WTC11 (cell line): ENCODE data around the gene PTN. TPM values are rescaled to one million over a fixed set of nuclear protein-coding genes. Genes with fewer than 3 reads are reported as not detected.
A peak's percentile ranks its signal among the peaks of the same experiment; 100 is the strongest.

ENCODE experiments used
- ATAC-seq: fragments of 200-7000 bp; cut with Tn5 transposase; 2 replicates; pipeline ENCODE4 v1.10.0; 2021; ENCODE audit warnings: mild to moderate bottlenecking, moderate library complexity
- CTCF ChIA-PET: fragments of 300-600 bp; sonication (Branson Sonifier 250); formaldehyde crosslinking; loops from one replicate; lab custom pipeline; 2021; ENCODE audit warnings: antibody characterized with exemption; lab: Charles Lee
- POLR2A ChIA-PET: fragments of 350-600 bp; sonication (Branson Sonifier 250); formaldehyde crosslinking; loops from one replicate; lab custom pipeline; 2021; ENCODE audit warnings: antibody characterized with exemption; lab: Charles Lee
- DNase-seq: peaks from one replicate; pipeline ENCODE4 v3.0.0; 2021; ENCODE audit warnings: low spot score
- H3K27ac Mint-ChIP-seq: 2 replicates; pipeline ENCODE4 v1.8.0; 2021; ENCODE audit warnings: mixed read lengths
- H3K27me3 Mint-ChIP-seq: 2 replicates; pipeline ENCODE4 v1.8.0; 2021; ENCODE audit warnings: low read depth, mild to moderate bottlenecking, moderate library complexity, mixed read lengths
- H3K36me3 Mint-ChIP-seq: 2 replicates; pipeline ENCODE4 v1.8.0; 2021; ENCODE audit warnings: mixed read lengths
- H3K4me1 Mint-ChIP-seq: 2 replicates; pipeline ENCODE4 v1.8.0; 2022; ENCODE audit warnings: mixed read lengths
- H3K4me3 Mint-ChIP-seq: 2 replicates; pipeline ENCODE4 v1.8.0; 2021; ENCODE audit warnings: mild to moderate bottlenecking, moderate library complexity, mixed read lengths
- H3K9me3 Mint-ChIP-seq: 2 replicates; pipeline ENCODE4 v1.8.0; 2021; ENCODE audit warnings: mixed read lengths
- CBFB ChIP-seq: sonication (generic); formaldehyde crosslinking; IDR thresholded peaks from 2 replicates; pipeline ENCODE4 v1.8.1; 2022; ENCODE audit warnings: mild to moderate bottlenecking, low read depth, missing genetic modification reagents
- CREB1 ChIP-seq: sonication (generic); formaldehyde crosslinking; IDR thresholded peaks from 2 replicates; pipeline ENCODE4 v1.8.0; 2023; ENCODE audit warnings: mild to moderate bottlenecking, missing genetic modification reagents
- CREM ChIP-seq: sonication (generic); formaldehyde crosslinking; IDR thresholded peaks from 2 replicates; pipeline ENCODE4 v1.8.1; 2022; ENCODE audit warnings: mild to moderate bottlenecking, missing genetic modification reagents, moderate library complexity
- ETV6 ChIP-seq: sonication (generic); formaldehyde crosslinking; IDR thresholded peaks from 2 replicates; pipeline ENCODE4 v1.8.1; 2022; ENCODE audit warnings: mild to moderate bottlenecking, missing genetic modification reagents
- FOXK1 ChIP-seq: sonication (generic); formaldehyde crosslinking; IDR thresholded peaks from 2 replicates; pipeline ENCODE4 v1.8.0; 2022; ENCODE audit warnings: mild to moderate bottlenecking, moderate library complexity, missing genetic modification reagents
- JAZF1 ChIP-seq: fragments of 250-450 bp; sonication (Bioruptor Pico); IDR thresholded peaks from 2 replicates; pipeline ENCODE4 v1.9.0; 2021; ENCODE audit warnings: moderate library complexity, mild to moderate bottlenecking, inconsistent platforms
- MXD4 ChIP-seq: fragments of 250-450 bp; sonication (Bioruptor Pico); IDR thresholded peaks from 2 replicates; pipeline ENCODE4 v1.8.0; 2021; ENCODE audit warnings: mild to moderate bottlenecking, moderate library complexity, borderline replicate concordance
- NR1H2 ChIP-seq: sonication (generic); formaldehyde crosslinking; IDR thresholded peaks from 2 replicates; pipeline ENCODE4 v1.9.0; 2021; ENCODE audit warnings: mild to moderate bottlenecking, moderate library complexity, missing genetic modification reagents
- NR3C1 ChIP-seq: sonication (generic); formaldehyde crosslinking; conservative IDR thresholded peaks from 2 replicates; pipeline ENCODE4 v1.8.1; 2023; ENCODE audit warnings: low read depth, mild to moderate bottlenecking, missing genetic modification reagents
- OVOL2 ChIP-seq: fragments of 250-450 bp; sonication (Bioruptor Pico); IDR thresholded peaks from 2 replicates; pipeline ENCODE4 v1.9.0; 2021; ENCODE audit warnings: mild to moderate bottlenecking, borderline replicate concordance
- ZNF263 ChIP-seq: sonication (generic); formaldehyde crosslinking; IDR thresholded peaks from 2 replicates; pipeline ENCODE4 v1.8.1; 2022; ENCODE audit warnings: low read depth, mild to moderate bottlenecking, moderate library complexity, missing genetic modification reagents
- total RNA-seq: library from RNA; stranded (reverse); gene quantifications from 3 replicates; pipeline ENCODE4 v1.2.3, GENCODE V29; 2021
- TF ChIP-seq, protein P1 (sequence below): fragments of 200-600 bp; IDR thresholded peaks from 2 replicates; pipeline ENCODE4 v1.8.0; 2022; ENCODE audit warnings: antibody characterized with exemption
- TF ChIP-seq, protein P2 (sequence below): sonication (generic); formaldehyde crosslinking; IDR thresholded peaks from 2 replicates; pipeline ENCODE4 v1.8.0; 2022; ENCODE audit warnings: mild to moderate bottlenecking, missing genetic modification reagents
- TF ChIP-seq, protein P3 (sequence below): sonication (generic); formaldehyde crosslinking; IDR thresholded peaks from 2 replicates; pipeline ENCODE4 v1.8.1; 2023; ENCODE audit warnings: mild to moderate bottlenecking, missing genetic modification reagents, borderline replicate concordance
- TF ChIP-seq, protein P4 (sequence below): sonication (generic); formaldehyde crosslinking; IDR thresholded peaks from 2 replicates; pipeline ENCODE4 v1.8.0; 2022; ENCODE audit warnings: missing genetic modification reagents
- TF ChIP-seq, protein P5 (sequence below): sonication (generic); formaldehyde crosslinking; IDR thresholded peaks from 2 replicates; pipeline ENCODE4 v1.8.1; 2022; ENCODE audit warnings: mild to moderate bottlenecking, missing genetic modification reagents, moderate library complexity, borderline replicate concordance
- TF ChIP-seq, protein P6 (sequence below): sonication (generic); formaldehyde crosslinking; IDR thresholded peaks from 2 replicates; pipeline ENCODE4 v1.8.1; 2023; ENCODE audit warnings: mild to moderate bottlenecking, missing genetic modification reagents, moderate library complexity

PTN gene
- total RNA-seq, 1 experiment from 2014 or later, result 18.9 TPM

DNA sequence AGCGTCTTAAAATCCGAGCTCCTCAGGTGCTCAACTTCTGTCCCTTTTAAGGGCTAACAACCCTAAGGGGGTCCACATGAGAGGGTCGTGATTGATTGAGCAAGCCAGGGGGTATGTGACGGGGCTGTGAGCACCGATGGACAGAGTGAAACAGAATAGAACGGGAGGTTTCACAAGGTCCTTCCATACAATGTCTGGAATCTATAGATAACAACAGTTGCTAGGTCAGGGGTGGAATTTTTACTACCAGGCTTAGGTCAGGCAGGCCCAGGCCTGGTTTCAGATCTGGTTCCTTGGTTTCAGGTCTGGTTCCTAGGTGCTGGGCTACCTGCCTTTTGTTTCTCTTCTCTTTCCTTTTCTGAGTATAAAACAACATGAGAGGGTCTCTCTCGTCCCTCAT, 80.9 kb downstream of the PTN start:
- POLR2A ChIA-PET, result no interaction called here
- TF ChIP-seq, protein P1, sequence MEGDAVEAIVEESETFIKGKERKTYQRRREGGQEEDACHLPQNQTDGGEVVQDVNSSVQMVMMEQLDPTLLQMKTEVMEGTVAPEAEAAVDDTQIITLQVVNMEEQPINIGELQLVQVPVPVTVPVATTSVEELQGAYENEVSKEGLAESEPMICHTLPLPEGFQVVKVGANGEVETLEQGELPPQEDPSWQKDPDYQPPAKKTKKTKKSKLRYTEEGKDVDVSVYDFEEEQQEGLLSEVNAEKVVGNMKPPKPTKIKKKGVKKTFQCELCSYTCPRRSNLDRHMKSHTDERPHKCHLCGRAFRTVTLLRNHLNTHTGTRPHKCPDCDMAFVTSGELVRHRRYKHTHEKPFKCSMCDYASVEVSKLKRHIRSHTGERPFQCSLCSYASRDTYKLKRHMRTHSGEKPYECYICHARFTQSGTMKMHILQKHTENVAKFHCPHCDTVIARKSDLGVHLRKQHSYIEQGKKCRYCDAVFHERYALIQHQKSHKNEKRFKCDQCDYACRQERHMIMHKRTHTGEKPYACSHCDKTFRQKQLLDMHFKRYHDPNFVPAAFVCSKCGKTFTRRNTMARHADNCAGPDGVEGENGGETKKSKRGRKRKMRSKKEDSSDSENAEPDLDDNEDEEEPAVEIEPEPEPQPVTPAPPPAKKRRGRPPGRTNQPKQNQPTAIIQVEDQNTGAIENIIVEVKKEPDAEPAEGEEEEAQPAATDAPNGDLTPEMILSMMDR, result no peak
- TF ChIP-seq NR3C1 (CRISPR knock-in tag) (no peak), JAZF1 (CRISPR knock-in tag) (no peak), OVOL2 (CRISPR knock-in tag) (no peak), NR1H2 (CRISPR knock-in tag) (no peak), MXD4 (CRISPR knock-in tag) (no peak), CREB1 (CRISPR knock-in tag) (no peak), ZNF263 (CRISPR knock-in tag) (no peak)
- TF ChIP-seq, protein P2, sequence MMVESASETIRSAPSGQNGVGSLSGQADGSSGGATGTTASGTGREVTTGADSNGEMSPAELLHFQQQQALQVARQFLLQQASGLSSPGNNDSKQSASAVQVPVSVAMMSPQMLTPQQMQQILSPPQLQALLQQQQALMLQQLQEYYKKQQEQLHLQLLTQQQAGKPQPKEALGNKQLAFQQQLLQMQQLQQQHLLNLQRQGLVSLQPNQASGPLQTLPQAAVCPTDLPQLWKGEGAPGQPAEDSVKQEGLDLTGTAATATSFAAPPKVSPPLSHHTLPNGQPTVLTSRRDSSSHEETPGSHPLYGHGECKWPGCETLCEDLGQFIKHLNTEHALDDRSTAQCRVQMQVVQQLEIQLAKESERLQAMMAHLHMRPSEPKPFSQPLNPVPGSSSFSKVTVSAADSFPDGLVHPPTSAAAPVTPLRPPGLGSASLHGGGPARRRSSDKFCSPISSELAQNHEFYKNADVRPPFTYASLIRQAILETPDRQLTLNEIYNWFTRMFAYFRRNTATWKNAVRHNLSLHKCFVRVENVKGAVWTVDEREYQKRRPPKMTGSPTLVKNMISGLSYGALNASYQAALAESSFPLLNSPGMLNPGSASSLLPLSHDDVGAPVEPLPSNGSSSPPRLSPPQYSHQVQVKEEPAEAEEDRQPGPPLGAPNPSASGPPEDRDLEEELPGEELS (CRISPR knock-in tag), result no peak
- TF ChIP-seq, protein P3, sequence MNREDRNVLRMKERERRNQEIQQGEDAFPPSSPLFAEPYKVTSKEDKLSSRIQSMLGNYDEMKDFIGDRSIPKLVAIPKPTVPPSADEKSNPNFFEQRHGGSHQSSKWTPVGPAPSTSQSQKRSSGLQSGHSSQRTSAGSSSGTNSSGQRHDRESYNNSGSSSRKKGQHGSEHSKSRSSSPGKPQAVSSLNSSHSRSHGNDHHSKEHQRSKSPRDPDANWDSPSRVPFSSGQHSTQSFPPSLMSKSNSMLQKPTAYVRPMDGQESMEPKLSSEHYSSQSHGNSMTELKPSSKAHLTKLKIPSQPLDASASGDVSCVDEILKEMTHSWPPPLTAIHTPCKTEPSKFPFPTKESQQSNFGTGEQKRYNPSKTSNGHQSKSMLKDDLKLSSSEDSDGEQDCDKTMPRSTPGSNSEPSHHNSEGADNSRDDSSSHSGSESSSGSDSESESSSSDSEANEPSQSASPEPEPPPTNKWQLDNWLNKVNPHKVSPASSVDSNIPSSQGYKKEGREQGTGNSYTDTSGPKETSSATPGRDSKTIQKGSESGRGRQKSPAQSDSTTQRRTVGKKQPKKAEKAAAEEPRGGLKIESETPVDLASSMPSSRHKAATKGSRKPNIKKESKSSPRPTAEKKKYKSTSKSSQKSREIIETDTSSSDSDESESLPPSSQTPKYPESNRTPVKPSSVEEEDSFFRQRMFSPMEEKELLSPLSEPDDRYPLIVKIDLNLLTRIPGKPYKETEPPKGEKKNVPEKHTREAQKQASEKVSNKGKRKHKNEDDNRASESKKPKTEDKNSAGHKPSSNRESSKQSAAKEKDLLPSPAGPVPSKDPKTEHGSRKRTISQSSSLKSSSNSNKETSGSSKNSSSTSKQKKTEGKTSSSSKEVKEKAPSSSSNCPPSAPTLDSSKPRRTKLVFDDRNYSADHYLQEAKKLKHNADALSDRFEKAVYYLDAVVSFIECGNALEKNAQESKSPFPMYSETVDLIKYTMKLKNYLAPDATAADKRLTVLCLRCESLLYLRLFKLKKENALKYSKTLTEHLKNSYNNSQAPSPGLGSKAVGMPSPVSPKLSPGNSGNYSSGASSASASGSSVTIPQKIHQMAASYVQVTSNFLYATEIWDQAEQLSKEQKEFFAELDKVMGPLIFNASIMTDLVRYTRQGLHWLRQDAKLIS (CRISPR knock-in tag), result no peak
- ATAC-seq, result no peak
- Mint-ChIP-seq H3K4me3 (no peak overlapping the region), H3K4me1 (peaks cover 48% of the 10 kb centered on the region), H3K9me3 (peaks cover 17% of the 10 kb centered on the region), H3K27me3 (no peaks in the 10 kb centered on the region), H3K36me3 (peaks cover 11% of the 10 kb centered on the region), H3K27ac (no peak overlapping the region)
- CTCF ChIA-PET, result no interaction called here
- no peak for DNase-seq

DNA sequence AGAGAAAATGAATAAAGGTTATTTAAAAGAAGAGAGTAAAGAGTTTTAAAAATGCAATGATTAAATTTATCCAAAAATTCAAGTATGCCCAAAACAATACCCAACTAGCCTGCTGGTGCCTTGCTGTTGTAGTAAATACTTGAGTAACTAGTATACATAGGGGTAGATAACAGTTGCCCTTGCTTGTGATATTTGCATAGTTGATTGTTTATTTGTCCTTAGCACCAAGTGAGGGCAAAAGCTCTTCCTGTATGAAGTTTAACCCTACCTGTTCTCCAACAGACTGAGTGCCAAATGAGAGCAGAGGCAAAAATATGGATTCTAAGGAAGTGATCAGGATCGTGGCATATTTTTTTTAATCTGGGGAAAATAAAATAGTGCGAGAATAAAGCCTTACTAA, 85.0 kb downstream of the PTN start:
- ChIA-PET CTCF (no interaction called here), POLR2A (no interaction called here)
- ATAC-seq, result peak; percentile 73
- Mint-ChIP-seq H3K27ac (peak overlapping the region; percentile 44; the same call in 1 of the 2 replicates), H3K27me3 (no peaks in the 10 kb centered on the region), H3K9me3 (peaks cover 17% of the 10 kb centered on the region), H3K4me1 (peaks cover 39% of the 10 kb centered on the region), H3K36me3 (peaks cover 11% of the 10 kb centered on the region), H3K4me3 (no peak overlapping the region)
- TF ChIP-seq, protein P4, sequence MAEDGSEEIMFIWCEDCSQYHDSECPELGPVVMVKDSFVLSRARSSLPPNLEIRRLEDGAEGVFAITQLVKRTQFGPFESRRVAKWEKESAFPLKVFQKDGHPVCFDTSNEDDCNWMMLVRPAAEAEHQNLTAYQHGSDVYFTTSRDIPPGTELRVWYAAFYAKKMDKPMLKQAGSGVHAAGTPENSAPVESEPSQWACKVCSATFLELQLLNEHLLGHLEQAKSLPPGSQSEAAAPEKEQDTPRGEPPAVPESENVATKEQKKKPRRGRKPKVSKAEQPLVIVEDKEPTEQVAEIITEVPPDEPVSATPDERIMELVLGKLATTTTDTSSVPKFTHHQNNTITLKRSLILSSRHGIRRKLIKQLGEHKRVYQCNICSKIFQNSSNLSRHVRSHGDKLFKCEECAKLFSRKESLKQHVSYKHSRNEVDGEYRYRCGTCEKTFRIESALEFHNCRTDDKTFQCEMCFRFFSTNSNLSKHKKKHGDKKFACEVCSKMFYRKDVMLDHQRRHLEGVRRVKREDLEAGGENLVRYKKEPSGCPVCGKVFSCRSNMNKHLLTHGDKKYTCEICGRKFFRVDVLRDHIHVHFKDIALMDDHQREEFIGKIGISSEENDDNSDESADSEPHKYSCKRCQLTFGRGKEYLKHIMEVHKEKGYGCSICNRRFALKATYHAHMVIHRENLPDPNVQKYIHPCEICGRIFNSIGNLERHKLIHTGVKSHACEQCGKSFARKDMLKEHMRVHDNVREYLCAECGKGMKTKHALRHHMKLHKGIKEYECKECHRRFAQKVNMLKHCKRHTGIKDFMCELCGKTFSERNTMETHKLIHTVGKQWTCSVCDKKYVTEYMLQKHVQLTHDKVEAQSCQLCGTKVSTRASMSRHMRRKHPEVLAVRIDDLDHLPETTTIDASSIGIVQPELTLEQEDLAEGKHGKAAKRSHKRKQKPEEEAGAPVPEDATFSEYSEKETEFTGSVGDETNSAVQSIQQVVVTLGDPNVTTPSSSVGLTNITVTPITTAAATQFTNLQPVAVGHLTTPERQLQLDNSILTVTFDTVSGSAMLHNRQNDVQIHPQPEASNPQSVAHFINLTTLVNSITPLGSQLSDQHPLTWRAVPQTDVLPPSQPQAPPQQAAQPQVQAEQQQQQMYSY (CRISPR knock-in tag), result no peak
- TF ChIP-seq ETV6 (CRISPR knock-in tag) (no peak), FOXK1 (CRISPR knock-in tag) (no peak), CBFB (no peak), CREM (CRISPR knock-in tag) (no peak)
- TF ChIP-seq, protein P5, sequence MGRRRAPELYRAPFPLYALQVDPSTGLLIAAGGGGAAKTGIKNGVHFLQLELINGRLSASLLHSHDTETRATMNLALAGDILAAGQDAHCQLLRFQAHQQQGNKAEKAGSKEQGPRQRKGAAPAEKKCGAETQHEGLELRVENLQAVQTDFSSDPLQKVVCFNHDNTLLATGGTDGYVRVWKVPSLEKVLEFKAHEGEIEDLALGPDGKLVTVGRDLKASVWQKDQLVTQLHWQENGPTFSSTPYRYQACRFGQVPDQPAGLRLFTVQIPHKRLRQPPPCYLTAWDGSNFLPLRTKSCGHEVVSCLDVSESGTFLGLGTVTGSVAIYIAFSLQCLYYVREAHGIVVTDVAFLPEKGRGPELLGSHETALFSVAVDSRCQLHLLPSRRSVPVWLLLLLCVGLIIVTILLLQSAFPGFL (CRISPR knock-in tag), result no peak
- TF ChIP-seq, protein P6, sequence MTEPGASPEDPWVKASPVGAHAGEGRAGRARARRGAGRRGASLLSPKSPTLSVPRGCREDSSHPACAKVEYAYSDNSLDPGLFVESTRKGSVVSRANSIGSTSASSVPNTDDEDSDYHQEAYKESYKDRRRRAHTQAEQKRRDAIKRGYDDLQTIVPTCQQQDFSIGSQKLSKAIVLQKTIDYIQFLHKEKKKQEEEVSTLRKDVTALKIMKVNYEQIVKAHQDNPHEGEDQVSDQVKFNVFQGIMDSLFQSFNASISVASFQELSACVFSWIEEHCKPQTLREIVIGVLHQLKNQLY (CRISPR knock-in tag), result no peak
- no peak for DNase-seq
